DMS114 treated with DMSO at 0.1 percent for 48 hours (cell line): ENCODE measurements around the gene PALD1.

Source experiments
- DNase-seq: peaks from one replicate; lab custom pipeline; 2025; ENCODE audit not compliant: unreplicated experiment; lab: John Stamatoyannopoulos, UW

PALD1 gene

DNA sequence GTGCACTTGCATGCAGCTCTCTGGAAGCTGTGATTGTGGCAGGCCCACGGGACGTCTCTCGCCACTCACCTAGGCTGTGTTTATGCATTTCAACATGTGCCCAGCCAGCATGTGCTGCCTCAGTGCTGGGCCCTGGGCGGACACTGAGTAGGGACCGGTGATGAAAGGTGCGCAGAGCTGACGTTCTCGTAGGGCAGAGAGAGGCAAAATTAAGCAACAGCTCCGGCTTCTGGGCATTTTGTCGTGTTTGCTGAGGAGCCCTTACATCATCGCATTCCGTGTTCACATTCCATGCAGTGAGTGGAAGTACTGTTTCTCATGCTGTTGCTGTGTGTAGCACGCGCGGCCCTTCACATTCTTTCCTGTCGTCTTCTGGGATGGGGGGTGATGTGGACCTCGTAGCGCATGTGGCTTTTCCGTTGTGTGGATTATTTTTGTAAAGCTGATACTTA is 73.4 kb downstream of the PALD1 start:
- no peak for DNase-seq

- DNase-seq: no peak
Measured at GRCh38 chr10:70552586-70552985, 74.0 kb downstream of the PALD1 start.

DNA sequence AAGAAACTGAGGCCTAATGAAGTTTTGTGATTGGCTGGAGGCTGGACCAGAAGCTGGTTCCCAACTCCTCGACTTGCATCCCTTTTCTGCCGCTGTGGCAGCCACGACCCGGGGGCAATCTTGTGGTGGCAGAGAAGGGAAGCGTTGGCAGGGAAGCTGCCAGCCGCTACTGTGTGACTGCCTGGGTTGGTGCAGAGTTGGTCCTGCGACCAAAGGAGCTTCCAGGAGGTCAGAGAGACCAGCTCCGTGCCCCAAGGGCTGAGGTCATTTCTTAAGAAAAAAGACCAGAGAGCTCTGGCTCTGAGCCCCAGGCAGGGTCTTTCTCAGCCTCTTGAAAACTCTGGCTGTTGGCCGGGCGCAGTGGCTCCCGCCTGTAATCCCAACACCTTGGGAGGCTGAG is 76.8 kb downstream of the PALD1 start:
- DNase-seq: no peak

DNA sequence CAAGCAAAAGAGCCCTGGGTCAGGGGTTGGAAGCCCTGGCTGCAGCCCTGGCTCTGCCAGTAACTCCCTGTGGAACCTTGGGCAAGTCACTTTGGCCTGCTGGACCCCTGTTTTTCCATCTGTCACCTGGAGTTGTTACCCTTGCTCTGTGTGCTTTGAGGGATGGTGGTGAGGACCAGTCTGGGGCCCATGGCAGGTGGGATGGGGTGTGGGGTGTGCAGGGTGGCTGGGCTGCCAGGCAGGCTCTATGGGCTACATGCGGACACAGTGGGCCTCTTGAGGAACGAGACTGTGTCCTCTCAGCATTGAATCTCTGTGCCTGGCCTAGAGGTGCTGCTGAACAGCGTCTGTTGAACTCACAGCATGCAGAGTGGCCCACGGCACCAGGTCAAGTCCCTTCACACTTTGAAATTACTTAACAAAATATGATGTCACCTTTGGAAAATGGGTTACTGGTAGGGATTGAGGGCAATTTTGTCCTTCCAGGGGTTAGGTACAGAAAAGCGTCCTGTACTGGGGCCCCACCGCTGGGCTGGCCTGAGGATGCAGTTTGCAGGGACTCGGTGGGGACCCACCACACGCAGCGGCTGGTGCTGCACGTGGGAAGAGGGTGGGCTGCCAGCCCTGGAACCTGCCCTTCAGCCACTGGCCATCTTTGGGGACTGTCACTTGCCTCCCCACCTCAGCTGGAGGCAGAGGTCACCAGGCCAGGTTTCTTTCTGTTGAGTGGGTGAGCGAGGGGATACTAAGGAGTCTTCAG is 78.7 kb downstream of the PALD1 start:
- no peak for DNase-seq

DNA sequence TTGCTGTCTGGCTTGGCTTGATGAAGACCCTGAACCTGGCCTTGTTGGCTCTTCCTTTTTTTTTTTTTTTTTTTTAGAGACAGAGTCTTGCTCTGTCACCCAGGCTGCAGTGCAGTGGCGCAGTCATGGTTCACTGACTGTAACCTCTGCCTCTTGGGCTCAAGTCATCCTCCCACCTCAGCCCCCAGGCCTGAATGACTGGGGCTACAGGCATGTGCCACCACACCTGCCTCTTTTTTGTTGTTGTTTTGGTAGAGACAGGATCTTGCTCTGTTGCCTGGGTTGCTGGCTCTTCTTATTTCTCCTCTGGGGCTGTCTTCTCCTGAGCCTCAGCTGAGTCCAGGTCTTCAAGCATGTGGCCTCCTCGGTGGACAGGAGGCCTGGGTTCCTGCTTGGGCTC is 79.3 kb downstream of the PALD1 start:
- no peak for DNase-seq

GRCh38 chr10:70558295-70558694 is 79.7 kb downstream of the PALD1 start:
- no peak for DNase-seq

DNA sequence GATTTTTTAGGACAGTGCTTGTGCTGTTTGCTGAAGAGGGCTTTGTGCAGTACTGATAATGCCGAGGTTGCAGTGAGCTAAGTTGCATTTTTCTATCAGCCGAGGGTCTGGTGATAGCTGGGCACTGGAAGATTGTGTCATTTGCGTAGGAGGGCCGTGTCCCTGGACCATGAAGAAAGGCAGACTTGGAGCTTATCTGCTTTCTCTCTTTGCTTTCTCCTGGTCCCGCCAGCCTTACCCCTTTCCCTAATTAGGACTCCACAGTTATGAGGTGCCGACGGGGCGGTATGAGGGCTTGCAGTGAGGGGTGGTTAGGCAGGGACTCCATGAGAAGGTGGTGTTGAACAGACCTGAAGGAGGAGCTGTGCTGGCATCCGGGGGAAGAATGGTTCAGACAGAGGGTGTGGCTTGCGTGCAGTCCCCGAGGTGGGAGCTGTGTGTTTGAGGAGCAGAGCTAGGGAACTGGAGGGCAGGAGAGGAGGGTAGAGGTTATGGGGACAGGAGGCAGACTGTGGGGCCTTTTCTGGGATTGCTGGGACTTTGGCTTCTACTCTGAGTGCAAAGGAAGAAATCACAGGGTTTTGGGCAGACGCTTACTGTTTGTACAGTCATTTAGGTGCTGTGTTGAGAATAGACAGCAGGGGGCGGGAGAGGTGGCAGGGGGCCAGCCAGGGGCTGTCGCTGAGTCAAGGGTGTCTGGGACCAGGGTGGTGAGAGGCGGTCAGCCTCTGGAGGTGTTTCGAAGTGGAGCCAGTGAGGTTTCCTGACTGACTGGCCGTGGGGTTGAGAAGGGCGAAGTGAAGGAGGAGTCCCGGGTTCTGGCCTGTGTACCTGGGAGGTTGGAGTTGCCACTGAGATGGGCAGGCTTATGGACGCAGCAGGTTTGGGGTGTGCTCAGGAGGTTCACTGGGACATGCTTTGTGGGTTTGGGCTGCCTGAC is 80.6 kb downstream of the PALD1 start:
- DNase-seq: no peak

DNA sequence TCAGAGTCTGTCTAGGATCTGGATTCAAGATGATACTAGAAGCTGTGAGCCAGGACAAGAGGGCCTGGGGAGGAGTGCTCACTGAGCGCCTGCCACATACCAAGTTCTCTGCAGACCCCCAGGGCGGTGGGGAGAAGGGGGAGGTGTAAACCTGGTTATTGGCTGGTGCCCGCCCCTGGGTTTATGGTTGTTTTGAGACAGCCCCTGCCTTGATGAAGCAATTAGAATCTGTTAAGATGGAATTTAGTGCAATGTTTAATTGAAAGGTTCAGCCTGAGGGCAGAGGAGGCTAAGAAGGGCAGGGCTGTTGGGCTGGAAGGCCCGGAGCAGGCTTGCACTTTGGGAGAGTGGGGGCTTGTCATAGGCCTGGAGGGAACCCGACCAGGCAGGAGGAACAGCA is 81.3 kb downstream of the PALD1 start:
- DNase-seq: no peak

- DNase-seq: no peak
Measured at GRCh38 chr10:70560511-70560941, 82.0 kb downstream of the PALD1 start.

DNA sequence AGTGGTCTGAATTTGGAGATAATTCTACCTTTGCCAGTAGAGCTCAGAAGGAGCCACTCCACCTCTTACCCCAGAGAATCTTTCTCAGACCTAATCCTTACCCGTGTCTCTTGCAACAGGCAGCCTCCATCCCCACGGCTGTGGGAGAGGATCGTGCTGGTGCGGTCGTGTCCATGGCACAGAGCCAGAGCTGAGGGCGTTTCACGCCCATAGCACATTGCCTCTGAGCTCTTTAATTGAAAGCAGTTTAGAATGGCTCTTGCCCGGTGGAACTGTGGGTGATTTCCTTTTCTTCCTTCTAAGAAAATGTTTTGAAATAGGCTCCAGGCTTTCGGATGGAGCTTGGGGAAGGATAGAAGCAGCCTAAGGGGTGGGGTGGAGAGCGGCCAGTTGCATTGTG is 82.5 kb downstream of the PALD1 start:
- DNase-seq: no peak

DNA sequence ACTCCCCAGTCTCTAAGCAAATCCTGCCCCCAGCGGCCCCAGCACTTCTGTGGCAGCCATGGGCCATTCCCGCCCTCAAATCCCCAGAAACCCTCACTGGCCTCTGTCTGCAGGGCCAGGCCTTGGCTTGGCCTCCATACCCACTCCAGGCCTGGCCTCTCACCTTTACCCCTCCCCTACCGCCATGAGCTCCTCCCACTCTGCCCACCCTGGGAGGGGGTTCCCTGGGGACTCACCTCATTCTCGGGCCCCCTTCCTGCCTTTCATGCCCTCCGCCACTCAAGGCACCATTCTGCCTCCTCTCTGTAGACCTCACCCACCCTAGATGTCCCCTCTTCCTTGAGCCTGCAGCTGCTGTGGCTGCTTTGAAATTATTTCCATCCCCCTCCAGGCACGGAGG is 83.0 kb downstream of the PALD1 start:
- DNase-seq: no peak

DNA sequence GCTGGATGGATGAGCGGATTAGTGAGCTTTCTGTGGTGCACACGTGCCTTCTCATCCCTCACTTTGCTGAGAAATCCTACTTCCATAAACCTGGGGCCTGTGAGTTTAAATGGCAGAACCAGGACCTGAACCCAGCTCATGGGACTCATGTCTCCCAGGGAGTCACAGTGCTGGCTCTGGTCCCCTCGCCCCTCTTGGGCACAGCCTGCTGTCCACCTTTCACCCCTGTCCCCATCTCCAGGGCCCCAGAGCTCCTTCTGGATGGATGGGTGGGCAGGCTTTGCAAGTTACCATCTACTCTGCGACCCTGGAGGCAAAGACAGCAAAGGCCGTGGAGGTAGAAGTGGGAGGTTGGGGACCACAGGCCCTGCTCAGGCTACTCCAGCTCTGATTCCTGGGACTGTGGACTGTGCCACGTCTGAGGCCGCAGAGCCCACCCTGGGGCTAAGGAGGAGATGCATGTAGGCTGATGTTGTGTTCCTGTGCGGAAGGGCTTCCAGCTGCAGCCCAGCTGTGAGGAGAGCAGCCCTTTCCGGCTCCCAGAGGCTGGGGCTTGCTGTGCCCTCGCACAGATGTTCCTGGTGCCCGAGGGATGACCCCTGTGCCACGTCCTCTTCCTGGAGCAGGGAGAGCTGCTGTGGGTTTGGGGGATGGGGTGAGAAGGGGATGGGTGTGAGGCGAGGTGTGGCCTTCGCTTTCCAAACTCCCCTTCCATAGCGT is 83.6 kb downstream of the PALD1 start:
- DNase-seq: no peak

- DNase-seq: no peak
Measured at GRCh38 chr10:70563230-70563629, 84.7 kb downstream of the PALD1 start.

- no peak for DNase-seq
Measured at GRCh38 chr10:70564113-70564725, 85.7 kb downstream of the PALD1 start.

GRCh38 chr10:70564901-70565351 is 86.4 kb downstream of the PALD1 start:
- no peak for DNase-seq

DNA sequence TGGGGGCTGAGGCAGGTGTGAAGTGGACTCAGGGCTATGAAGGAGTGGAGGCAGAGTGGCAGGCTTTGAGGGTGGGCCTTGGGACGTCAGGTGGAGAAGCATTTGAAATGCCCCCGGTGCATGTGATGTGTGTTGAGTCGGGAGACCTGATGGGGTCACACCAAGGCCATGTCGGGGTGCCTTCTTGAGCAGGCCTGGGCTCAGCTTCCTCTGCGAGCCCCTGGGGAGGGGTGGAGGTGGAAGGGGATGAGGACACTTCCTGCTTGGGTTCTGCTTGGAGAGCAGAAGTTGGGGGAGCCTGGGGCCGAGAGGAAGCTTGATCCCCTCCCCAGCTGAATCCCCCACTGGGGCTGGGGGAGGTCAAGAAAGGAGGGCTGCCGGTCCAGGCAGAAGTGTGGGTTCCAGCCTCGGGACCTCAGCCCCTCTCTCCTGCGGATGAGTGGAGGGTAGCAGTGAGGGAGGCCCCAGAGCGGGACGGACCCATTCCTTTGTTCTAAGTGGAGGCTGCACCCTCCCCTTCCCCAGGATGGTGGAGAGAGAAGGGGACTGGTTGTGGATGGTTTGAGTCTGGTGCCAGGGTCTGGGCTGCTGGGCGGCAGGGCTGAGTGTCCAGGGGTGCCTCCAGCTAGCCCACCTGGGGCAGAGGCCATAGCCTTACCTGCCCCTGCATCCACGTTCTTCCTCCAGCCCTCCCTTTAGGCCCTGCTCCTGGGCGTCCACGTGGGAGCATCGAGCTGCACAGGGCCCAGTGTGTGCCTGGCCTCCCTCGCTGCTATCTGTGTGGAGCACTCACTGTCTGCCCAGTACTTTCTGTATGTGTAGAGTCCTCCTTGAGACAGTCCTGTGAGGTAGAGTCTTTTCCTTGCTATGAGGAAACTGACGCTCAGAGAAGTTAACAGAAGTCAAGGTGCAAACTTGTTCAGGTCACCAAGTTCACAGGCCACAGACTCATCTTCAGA is 87.3 kb downstream of the PALD1 start:
- no peak for DNase-seq

DNA sequence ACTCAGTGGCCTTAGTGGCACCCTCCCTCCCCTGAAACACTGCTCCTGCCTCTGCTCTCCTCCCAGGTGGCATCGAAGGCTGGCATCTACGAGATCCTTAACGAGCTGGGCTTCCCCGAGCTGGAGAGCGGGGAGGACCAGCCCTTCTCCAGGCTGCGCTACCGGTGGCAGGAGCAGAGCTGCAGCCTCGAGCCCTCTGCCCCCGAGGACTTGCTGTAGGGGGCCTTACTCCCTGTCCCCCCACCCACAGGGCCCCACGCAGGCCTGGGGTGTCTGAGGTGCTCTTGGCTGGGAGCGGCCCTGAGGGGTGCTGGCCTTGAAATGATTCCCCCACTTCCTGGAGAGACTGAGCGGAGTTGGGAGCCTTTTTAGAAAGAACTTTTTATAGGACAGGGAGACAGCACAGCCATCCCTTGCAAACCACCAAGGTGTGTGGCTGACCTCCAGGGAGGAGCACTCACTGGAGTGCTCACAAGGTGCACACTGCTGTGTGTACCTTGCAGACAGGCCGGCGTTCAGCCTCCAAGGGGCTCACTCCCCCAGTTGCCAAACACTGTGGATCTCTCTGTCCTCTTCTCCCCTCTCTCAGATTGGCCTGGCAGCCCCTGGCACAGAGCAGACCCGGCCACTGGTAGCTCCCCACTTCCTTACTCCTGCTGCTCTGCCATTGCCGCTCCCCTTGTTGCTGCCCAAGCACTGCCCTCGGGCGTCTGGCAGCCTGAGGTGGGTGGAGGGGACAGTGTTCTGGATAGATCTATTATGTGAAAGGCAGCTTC is 88.1 kb downstream of the PALD1 start:
- DNase-seq: no peak

- DNase-seq: no peak
Measured at GRCh38 chr10:70567603-70568002, 89.0 kb downstream of the PALD1 start.

DNA sequence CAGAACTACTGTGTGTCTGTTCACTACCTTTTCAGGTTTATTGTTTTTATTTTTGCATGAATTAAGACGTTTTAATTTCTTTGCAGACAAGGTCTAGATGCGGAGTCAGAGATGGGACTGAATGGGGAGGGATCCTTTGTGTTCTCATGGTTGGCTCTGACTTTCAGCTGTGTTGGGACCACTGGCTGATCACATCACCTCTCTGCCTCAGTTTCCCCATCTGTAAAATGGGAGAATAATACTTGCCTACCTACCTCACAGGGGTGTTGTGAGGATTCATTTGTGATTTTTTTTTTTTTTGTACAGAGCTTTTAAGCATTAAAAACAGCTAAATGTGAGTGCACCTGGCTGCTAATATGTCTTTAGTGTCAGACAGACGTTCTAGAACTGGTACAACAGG is 89.5 kb downstream of the PALD1 start:
- DNase-seq: no peak
